T-helper 22 cell (primary cell): ENCODE measurements around the gene SARNP.
"Not testable (repeated sequence)": the region's sequence is repeated elsewhere in the genome, so short reads cannot be mapped to it uniquely, and the experiment has no call there.

ENCODE experiments used
- DNase-seq: peaks from one replicate; pipeline ENCODE4 v3.0.0-alpha.2; 2020; ENCODE audit warnings: low read depth

Gene SARNP, protein sequence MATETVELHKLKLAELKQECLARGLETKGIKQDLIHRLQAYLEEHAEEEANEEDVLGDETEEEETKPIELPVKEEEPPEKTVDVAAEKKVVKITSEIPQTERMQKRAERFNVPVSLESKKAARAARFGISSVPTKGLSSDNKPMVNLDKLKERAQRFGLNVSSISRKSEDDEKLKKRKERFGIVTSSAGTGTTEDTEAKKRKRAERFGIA

GRCh38 chr12:55817345-55818139 is at the start of gene SARNP, which contains the start of gene ORMDL2:
Gene SARNP, minus strand, starts transcription at chr12:55817724. Its CDS starts 23 bp downstream, at chr12:55817701.
Gene ORMDL2, plus strand, starts transcription at chr12:55818041. Its CDS starts 959 bp downstream, at chr12:55819000.
- peak; percentile 98 for DNase-seq

DNA sequence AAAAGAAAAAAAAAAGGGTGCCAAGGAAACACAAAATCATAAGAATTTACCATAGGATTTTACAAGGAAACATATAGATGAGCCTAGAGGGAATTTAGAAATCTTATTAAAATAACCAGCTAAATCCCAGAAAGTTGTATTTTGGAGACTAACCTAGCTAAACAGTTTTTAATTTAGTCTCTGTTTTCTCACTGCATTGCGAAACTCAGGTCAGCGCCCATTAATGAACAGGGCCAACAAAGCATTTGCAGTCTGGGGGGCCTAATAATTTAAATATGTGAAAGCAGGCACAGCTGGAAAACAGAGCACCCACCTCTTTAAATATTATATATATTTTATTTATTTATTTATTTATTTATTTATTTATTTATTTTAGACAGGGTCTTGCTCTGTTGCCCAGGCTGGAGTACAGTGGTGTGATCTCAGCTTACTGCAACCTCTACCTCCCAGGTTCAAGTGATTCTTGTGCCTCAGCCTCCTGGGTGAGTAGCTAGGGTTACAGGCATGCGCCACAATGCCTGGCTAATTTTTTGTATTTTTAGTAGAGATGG is 49.0 kb upstream of the SARNP start:
- DNase-seq, result not testable (repeated sequence)

DNA sequence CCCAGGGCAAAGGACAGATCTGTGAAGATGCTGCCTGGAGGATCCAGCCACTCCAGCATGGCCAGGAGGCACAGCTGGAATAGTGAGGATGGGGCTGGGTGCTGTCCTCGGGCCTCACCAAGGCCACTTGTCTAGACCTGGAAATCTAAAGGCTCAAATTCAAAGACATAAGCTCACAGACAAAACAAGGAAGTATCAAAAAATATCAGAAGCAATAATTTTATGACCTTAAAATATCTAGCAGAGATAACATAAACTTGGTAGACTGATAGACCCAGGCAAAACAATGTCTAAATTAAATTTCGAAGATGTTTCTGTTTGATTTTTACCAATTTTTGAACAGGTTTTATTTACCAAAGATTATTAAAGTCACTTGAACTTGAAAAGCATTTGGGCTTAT is 47.8 kb upstream of the SARNP start:
- no peak for DNase-seq

DNA sequence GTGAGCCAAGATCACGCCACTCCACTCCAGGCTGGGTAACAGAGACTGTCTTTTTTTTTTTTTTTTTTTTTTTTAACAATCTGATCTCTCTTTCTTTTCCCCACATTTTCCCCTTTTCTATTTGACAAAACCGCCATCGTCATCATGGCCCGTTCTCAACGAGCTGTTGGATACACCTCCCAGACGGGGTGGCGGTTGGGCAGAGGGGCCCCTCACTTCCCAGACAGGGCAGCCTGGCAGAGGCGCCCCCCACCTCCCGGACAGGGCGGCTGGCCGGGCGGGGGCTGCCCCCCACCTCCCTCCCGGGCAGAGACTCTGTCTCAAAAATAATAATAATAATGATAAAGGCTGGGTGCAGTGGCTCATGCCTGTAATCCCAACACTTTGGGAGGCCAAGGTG is 45.4 kb upstream of the SARNP start:
- not testable (repeated sequence) for DNase-seq

DNA sequence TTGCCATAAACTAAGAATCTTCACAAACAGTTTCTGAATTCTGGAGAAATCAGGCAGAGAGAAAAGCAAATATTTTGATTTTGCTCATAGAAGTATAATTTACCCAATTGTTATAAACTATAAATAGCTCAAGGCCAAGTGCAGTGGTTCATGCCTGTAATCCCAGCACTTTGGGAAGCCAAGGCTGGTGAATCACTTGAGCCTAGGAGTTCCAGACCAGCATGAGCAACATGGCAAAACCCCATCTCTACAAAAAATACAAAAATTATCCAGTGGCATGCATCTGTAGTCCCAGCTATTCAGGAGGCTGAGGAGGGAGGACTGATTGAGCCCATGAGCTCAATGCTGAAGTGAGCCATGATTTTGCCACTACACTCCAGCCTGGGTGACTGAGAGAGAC is 44.8 kb upstream of the SARNP start:
- DNase-seq, result no peak

DNA sequence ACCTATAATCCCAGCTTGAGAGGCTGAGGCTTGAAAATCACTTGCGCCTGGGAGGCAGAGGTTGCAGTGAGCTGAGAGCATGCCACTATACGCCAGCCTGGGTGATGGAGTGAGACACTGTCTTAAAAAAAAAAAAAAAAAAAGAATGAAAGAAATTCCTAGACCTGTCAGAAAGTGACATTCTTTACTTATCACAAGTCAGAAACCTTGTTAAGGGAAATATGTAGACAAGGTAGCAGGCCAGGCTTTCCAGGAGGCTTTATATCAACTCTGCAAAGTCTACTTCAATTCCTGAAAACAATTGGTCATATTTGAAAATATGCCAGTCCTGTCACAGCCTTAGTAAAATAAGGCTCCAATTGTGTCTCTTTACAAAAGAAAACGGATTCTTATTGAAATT is 44.3 kb upstream of the SARNP start:
- DNase-seq, result no peak

DNA sequence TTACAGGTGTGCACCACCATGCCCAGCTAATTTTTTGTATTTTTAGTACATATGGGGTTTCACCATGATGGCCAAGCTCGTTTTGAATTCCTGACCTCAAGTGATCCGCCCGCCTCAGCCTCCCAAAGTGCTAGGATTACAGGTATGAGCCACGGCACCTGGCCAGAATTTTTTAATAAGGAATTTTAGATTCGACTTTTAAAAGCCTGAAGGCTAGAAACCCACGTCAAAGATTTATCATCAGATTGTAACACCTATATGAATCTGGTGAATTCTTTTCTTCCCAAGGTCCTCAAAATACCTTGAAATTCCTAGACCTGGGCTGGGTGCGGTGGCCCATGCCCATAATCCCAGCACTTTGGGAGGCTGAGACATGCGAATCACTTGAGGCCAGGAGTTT is 43.9 kb upstream of the SARNP start:
- no peak for DNase-seq

- DNase-seq, result no peak
Measured at GRCh38 chr12:55852740-55853139, 35.2 kb upstream of the SARNP start.

DNA sequence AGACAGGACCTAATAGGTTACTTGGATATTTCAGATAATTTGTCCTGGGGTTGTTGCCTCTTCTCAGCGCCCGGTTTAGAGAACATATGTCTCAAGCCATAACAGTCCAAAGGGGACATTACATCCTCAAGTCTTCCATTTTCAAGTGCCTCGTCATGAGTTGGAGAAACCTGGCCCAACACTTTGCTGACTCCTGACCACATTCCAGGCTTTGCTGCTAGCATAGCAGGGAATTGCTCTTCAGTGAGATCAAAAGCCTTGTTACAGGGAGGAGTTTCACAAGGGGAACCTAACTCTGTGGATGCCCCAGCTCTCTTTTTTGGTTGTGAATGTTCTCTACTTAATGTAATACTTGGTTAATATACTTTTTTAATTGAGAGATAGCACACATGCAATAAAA is 33.4 kb upstream of the SARNP start:
- no peak for DNase-seq

DNA sequence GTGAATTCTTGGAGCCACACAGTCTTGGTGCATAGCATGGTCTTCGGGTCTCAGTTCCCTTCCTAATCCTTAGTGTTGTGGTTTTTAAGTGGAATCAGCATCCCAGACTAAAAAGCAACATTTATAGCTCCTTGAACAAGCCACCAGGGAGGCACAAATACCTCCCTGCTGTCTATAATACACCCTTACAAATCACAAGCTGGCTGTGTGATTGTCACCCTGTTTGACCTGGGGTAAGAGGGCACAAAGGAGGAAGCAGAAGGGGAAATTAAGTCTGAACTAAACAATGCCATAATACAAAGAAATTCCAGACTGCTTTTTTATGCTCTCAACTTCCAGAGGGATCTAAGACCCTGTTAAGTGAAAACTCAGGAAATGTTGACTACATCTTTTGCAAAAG is 32.9 kb upstream of the SARNP start:
- DNase-seq, result no peak

DNA sequence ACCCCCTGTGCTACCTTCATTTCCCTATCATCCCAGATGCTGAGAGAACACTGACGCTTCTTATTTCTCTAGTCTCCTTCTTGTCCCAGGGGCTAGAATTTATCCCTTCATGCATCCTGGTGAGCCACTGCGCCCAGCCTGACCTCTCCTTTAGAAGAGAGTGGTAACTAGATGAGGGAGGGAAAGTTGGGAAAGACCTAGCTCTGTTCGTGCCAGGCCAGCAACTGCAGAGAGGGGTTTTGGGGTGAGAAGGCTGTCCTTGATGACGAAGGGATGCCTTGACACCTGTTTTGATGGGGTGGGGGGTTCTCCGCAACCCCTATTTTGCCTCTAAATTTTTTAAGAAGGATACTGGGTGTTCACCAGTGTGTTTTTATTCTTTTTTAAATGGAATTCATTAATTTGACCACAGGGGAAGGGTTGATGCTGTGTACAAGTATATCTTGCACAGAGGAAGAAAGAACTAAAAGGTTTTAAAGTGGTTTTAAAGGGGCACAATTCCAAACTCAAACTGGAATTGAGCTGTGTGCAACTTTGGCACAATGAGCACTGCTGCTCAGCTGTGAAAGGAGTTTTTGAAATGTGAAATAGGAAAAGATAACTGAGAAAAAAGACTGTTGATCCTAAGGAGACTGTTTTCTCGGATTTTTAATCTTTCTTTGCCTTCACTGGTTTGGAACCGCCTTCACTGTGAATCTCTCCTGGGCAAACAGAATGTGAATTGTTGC is 32.3 kb upstream of the SARNP start:
- no peak for DNase-seq

- no peak for DNase-seq
Measured at GRCh38 chr12:55847603-55848291, 30.2 kb upstream of the SARNP start.

GRCh38 chr12:55847033-55847432 is 29.5 kb upstream of the SARNP start:
- DNase-seq, result no peak

DNA sequence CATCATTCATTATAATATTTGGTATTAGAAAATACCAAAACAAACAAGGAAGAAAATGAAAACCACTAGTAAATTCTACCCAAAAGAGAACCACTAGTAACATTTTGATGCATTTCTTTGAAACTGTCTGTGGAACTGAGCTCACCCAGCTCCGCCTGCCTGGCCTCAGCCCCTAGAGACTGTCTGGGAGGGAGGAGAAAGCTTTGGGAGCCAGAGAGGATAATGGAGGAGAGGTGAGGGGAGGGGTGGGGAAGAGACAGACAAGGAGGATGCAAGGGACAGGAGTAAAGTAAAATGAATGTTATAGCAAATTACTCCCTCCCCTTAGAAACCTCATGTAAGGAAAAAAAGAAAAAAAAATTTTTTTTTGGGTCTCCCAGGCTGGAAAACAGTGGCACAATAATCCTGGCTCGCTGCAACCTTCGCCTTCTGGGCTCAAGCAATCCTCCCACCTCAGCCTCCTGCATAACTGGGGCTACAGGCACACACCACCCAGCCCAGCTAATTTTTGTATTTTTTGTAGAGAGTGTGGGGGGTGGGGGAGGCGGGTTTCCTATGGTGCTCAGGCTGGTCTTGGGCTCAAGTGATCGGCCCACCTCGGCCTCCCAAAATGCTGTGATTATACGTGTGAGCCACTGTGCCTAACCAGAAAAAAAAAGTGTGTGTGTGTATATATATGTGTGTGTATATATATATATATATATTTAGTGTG is 28.4 kb upstream of the SARNP start:
- no peak for DNase-seq

GRCh38 chr12:55845361-55845760 is 27.8 kb upstream of the SARNP start:
- DNase-seq, result no peak

DNA sequence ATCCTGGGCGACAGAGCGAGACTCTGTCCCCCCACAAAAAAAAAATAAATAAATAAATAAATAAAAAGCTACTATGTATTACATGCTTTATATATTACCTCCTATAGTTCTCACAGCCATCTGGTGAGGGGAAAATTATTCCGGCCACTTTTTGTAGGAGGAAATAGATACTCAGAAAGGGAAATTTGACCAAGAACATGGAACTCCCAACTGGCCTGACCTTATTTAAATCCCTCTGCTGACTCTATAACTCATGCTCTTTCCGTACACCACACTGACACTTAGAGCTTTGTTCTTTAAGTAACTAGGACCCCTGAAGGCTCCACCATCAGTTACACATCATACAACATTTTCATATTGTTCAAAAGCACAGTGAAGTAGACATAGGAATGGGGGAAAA is 27.4 kb upstream of the SARNP start:
- no peak for DNase-seq

DNA sequence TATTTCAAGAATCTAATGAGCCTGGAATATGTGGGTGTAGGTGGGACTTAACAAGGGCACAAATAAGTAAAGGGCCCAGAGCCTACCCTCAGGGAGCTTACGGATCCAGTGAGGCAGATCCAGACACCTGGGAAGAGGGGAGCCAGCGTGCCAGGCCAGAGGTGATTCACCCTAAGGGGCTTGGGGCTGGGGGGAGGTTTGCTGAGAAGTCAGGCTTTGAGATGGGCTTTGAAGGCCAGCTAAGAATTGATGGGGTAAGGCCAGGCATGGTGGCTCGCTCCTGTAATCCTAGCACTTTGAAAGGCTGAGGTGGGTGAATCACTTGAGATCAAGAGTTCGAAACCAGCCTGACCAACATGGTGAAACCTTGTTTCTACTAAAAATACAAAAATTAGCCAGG is 25.9 kb upstream of the SARNP start:
- DNase-seq, result no peak

DNA sequence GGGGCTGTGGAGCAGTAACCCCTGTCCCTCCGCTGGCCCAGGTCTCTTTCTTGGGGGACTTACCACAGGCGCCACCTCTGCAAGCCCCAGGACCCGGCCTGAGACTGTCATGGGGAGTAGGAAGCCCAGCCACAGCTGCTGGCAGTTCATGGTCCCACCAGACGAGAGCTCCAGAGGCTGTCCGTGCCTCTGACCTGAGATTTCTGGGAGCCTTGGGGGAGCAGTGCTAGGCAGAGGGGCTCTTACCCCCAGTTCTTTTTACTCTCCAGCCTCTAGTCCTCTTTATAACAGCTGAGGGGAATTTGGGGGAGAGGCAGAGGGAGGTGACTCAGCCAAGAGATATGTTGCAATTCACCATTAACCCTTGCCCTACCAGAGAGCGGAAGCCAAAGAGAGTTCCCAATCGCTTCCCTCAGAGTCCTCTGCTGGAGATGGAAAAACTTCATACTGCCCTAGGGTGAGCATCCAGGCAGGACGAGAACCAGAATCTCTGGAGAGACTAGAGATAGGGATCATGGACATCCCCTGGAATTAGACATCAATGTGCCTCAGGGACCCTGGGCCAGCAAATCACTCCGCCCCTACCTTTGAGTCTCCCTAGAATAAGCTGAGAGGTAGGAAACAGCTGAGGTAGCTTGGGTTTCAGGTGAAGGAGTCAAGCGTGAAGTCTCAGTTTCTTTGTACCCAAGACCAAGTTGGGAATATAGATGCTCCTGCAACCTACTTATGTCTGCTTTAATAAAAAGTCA is 25.3 kb upstream of the SARNP start, which contains the start of gene MMP19:
Gene MMP19, minus strand, starts transcription at position 256 of the 749 bp plus-strand sequence. Its CDS starts 106 bp downstream, at position 150.
- no peak for DNase-seq

DNA sequence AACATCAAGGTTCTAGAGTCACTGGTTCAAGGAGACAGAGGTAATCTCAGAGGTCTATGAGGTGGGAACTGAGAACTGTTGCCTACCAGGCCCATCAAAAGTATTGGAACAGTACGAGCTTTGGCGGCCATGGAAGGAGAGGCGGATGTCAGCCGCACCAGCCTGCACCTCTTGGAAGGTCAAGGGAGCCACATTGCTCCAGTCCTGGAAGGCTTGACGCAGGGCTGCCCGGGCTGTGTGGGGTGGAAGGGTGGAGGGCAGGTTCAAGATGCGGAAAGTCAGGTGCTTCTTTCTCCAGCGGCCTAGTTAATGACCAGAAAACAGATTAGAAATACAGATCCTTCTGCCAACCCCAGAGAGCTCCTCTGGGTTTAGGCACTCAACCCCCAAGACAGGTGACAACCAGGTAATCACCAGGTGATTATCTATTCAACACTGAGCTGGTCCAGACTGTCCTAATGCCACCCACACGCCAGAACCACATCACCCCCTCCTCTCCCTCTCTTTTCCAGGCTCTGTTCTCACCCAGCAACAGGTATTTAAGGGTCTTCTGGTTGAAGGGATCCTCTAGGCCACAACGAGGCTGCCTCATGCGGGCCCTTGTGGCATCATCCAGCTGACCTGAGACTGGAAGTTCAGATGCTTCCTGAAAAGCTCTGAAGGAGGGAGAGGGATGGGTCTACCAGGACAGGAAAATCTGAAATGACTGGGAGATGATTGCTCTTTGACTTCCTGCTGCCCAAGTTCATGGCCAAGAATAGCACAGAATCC is 23.2 kb upstream of the SARNP start:
- no peak for DNase-seq
